Bronchial epithelial cell (primary cell): ENCODE measurements around the gene PDIK1L. TPM values are rescaled to one million over a fixed set of nuclear protein-coding genes. Genes with fewer than 3 reads are reported as not detected.
"Not testable (repeated sequence)": the region's sequence is repeated elsewhere in the genome, so short reads cannot be mapped to it uniquely, and the experiment has no call there.

ENCODE experiments used
- DNase-seq: peaks from one replicate; pipeline ENCODE4 v3.0.0-alpha.2; 2010; ENCODE audit warnings: low read depth
- FAIRE-seq: peaks from 2 replicates; lab custom pipeline; 2011; peaks lifted over from hg19 to GRCh38; lab: Jason Lieb, UNC
- H3K27me3 ChIP-seq: 2 replicates; pipeline ENCODE4 v1.5.1; 2011; ENCODE audit warnings: low read length; ENCODE audit not compliant: control insufficient read depth, insufficient read depth
- H3K36me3 ChIP-seq: 2 replicates; pipeline ENCODE4 v1.5.1; 2011; ENCODE audit warnings: low read length; ENCODE audit not compliant: control insufficient read depth, insufficient read depth
- H3K4me3 ChIP-seq: 2 replicates; pipeline ENCODE4 v1.5.1; 2011; ENCODE audit warnings: mild to moderate bottlenecking, low read depth, low read length, control low read depth
- total RNA-seq: library from RNA; depleted of rRNA; stranded (reverse); fragments of >200 nt; gene quantifications from 2 replicates; pipeline ENCODE4 v1.2.1, GENCODE V29; 2014
- TF ChIP-seq, protein P1 (sequence below): IDR thresholded peaks from 2 replicates; pipeline ENCODE4 v1.5.1; 2011; ENCODE audit warnings: mild to moderate bottlenecking, moderate library complexity, low read length, control low read depth, inconsistent platforms; ENCODE audit not compliant: insufficient read depth, severe bottlenecking

The PDIK1L gene
- total RNA-seq, 1 donor from 2014 or later = 8.7 TPM

DNA sequence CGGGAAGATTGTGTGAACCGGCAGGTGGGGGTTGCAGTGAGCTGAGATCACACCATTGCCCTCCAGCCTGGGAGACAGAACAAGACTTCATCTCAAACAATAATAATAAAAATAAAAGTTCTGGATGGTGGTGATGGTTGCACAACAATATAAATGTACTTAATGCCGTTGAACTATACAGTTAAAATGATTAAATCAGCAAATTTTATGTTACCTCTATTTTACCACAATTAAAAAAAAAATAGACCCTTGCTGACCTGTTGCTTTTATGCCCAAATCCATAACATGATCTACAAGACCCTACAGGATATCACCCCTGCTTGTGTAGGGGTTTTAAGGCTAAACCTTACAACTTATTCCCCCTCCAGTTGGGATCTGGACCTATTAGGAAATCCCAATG is 11.8 kb upstream of the PDIK1L start:
- no peaks in the 10 kb centered on the region for H3K27me3 ChIP-seq
- FAIRE-seq (no peak), DNase-seq (no peak)
- no peaks in the 10 kb centered on the region for H3K36me3 ChIP-seq
- H3K4me3 ChIP-seq = no peak overlapping the region
- TF ChIP-seq, protein P1, sequence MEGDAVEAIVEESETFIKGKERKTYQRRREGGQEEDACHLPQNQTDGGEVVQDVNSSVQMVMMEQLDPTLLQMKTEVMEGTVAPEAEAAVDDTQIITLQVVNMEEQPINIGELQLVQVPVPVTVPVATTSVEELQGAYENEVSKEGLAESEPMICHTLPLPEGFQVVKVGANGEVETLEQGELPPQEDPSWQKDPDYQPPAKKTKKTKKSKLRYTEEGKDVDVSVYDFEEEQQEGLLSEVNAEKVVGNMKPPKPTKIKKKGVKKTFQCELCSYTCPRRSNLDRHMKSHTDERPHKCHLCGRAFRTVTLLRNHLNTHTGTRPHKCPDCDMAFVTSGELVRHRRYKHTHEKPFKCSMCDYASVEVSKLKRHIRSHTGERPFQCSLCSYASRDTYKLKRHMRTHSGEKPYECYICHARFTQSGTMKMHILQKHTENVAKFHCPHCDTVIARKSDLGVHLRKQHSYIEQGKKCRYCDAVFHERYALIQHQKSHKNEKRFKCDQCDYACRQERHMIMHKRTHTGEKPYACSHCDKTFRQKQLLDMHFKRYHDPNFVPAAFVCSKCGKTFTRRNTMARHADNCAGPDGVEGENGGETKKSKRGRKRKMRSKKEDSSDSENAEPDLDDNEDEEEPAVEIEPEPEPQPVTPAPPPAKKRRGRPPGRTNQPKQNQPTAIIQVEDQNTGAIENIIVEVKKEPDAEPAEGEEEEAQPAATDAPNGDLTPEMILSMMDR = no peak

DNA sequence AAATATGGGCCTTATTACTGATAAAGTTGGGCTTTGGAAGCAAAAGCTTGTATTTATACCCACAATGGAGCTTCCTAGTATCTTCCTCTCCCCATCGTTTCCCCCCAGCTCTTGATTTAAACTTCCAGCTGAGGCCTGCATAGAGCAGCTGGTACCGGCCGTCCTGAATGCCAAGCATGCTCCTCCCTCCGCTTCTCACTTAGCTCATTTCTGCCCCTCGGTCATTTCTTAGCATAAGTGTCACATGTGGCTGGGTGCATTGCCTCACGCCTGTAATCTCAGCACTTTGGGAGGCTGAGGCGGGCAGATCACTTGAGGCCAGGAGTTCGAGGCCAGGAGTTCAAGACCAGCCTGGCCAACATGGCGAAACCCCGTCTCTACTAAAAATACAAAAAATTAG is 11.4 kb upstream of the PDIK1L start:
- not testable (repeated sequence) for H3K36me3 ChIP-seq, H3K27me3 ChIP-seq, H3K4me3 ChIP-seq, DNase-seq, FAIRE-seq

DNA sequence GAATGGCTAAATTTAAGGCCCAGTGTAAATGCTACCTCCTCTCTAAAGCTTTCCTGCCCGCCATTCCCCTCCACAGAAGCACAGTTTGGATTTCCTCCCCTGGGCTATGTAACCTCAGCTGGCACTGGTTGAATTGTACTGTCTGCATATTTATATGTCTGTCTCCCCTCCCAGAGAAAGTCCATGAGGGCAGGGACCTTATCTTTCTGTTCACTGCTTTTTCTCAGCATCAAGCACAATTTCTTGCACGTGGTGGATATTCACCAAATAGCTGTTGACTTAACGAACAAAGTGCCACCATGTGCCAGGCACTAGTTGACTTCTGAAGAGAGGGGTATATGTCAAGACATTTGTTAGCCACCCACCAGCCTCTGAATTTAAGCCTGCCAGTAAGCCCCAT is 9.5 kb upstream of the PDIK1L start:
- TF ChIP-seq, protein P1 = no peak
- no peaks in the 10 kb centered on the region for H3K36me3 ChIP-seq
- FAIRE-seq (no peak), DNase-seq (no peak)
- H3K4me3 ChIP-seq = no peak overlapping the region
- no peaks in the 10 kb centered on the region for H3K27me3 ChIP-seq

DNA sequence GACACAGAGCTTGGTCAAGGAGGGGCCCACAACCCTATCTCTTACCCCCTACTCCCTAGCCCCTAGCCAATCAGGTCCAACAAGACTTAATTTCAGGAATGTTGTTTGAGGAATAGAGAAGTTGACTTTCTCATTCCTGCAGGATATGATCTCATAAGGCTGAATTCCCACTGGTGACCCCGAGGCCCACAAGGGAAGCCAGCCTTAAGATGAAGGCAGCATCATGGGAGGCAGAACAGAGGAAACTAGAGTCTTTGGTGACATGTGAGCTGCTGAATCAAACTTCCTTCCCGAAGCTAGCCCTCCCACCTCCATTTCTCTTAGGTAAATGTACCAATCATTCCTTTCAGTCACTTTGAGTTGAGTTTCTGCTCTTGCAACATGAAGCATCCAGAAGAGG is 9.1 kb upstream of the PDIK1L start:
- Histone ChIP-seq H3K36me3 (no peaks in the 10 kb centered on the region), H3K27me3 (no peaks in the 10 kb centered on the region), H3K4me3 (no peak overlapping the region)
- FAIRE-seq (no peak), DNase-seq (no peak)
- TF ChIP-seq, protein P1 = no peak

GRCh38 chr1:26105226-26105548 is 6.4 kb upstream of the PDIK1L start:
- FAIRE-seq, H3K27me3 ChIP-seq, DNase-seq, H3K4me3 ChIP-seq, H3K36me3 ChIP-seq: not testable (repeated sequence)

DNA sequence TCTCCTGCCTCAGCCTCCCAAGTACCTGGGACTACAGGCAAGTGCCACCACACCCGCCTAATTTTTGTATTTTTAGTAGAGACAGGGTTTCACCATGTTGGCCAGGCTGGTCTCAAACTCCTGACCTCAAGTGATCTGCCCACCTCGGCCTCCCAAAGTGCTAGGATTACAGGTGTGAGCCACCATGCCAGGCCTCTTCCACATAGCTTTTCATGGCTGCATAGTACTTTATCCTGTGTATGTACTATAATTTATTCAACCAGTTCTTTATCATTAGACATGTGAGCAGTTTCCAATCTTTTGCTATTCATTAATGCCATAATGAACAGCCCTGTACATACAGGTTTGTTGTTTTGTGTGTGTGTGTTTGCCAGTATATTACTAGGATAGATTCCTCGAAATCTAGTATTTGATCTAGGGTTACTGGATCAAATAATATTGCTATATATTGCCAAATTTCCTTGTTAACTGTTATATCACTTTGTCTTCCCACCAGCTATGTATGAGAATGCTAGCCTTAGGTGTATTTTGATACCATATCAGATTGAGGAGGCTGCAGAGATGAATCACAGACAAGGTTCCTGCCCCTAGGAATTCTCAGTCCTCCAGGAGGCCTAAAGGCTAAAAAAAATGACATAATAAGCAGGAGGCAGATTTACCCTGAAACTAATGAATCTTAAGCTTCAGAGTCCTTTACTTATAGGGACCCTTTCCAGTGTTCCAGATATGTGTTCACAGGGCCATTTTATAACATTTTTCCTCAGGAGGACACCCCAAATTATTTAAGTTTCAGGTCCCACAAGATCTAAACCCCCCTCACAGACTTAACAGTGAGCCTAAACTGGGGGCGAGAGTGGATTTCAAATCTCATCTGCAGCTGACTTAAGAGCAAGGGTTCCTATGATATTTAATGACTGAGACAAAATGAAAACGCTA is 2.1 kb upstream of the PDIK1L start:
- FAIRE-seq (no peak), DNase-seq (no peak)
- TF ChIP-seq, protein P1 = no peak
- H3K4me3 ChIP-seq = no peak overlapping the region
- no peaks in the 10 kb centered on the region for H3K36me3 ChIP-seq
- H3K27me3 ChIP-seq = no peaks in the 10 kb centered on the region
